Right atrium auricular region (tissue), 2 donors: ENCODE data around the gene ABCA5. TPM values are rescaled to one million over a fixed set of nuclear protein-coding genes. Genes with fewer than 3 reads are reported as not detected.

Experiments
- DNase-seq: peaks from one replicate; pipeline ENCODE4 v3.0.0-alpha.2; 2019; ENCODE audit warnings: low spot score
- H3K27ac ChIP-seq, 2 donors: fragments of 200-600 bp; sonication (generic); 1 replicate in 1 of 2; 2 replicates in 1 of 2; pipeline ENCODE4 v1.5.1; 2016 to 2019
- H3K27me3 ChIP-seq, 2 donors: fragments of 200-600 bp; sonication (generic); one replicate each; pipeline versions ENCODE4 v1.5.1 to v1.6.0; 2017 to 2019
- H3K36me3 ChIP-seq: fragments of 200-600 bp; sonication (generic); one replicate; pipeline ENCODE4 v1.5.1; 2016
- H3K4me1 ChIP-seq, 2 donors: fragments of 200-600 bp; sonication (generic); one replicate each; pipeline versions ENCODE4 v1.5.1 to v1.6.0; 2017 to 2019
- H3K4me3 ChIP-seq, 2 donors: fragments of 200-600 bp; sonication (generic); 1 replicate in 1 of 2; 2 replicates in 1 of 2; pipeline ENCODE4 v1.5.1; 2017 to 2019; ENCODE audit warnings: mild to moderate bottlenecking in 1 of 2, moderate library complexity in 1 of 2
- H3K9me3 ChIP-seq, 2 donors: fragments of 200-600 bp; sonication (generic); one replicate each; pipeline ENCODE4 v1.5.1; 2019
- CTCF ChIP-seq, 2 donors: fragments of 200-600 bp; sonication (generic); IDR thresholded peaks; one replicate each; pipeline ENCODE4 v1.5.1; 2019; ENCODE audit warnings: antibody characterized with exemption in 2 of 2
- total RNA-seq, 2 donors: library from RNA; depleted of rRNA; stranded (reverse); fragments of >200 nt; gene quantifications; one replicate each; pipeline ENCODE4 v1.1.0, GENCODE V29; 2016

ABCA5 gene
- total RNA-seq, 2 donors from 2014 or later: 10.3 to 19.7 TPM

DNA sequence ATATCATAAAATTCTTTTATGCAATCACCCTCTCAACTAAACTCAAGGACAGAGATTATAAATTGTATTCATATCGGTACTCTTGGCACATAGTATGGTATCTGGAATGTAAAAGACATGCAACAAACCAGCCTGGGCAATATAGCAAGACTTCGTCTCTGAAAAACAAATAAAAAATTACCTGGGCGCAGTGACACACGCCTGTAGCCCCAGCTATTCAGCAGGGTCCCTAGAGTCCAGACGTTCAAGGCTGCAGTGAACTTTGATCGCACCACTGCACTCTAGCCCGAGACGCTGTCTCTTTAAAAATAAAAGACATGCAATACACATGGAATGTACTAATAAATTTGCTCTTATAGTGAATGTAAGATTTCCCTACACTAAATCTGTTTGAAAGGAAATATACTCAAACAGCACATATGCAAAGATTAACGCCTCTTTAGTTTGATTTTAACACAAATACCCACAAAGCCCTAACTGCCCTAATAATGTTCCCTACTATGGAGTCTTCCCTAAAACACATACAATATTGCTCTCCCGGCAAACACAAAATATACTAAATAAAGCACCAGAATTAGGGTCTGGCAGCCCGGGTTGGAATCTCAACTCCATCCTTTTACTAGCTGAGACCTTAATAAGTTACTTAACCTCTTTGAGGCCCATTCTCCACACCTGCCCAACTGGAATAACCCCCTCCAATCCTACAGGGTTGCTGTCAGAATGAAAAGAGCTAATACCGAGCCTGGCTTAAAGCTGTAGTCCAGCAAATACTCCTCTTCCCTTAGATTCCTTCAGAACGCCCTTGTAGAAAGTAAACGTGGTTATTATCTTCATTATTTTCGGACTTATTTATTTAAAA lies 1.2 kb downstream of the ABCA5 start:
- Histone ChIP-seq H3K36me3 (no peaks in the 10 kb centered on the region), H3K9me3 (no peaks in the 10 kb centered on the region), H3K27me3 (no peaks in the 10 kb centered on the region), H3K4me1 (peaks cover 0 to 16% of the 10 kb centered on the region in 2 donors), H3K27ac (peak overlapping the region; percentile 86 to 88), H3K4me3 (peak overlapping the region; percentile 74 to 75)
- DNase-seq: no peak
- TF ChIP-seq CTCF (IDR thresholded peaks at IDR 0.05): no peak

DNA sequence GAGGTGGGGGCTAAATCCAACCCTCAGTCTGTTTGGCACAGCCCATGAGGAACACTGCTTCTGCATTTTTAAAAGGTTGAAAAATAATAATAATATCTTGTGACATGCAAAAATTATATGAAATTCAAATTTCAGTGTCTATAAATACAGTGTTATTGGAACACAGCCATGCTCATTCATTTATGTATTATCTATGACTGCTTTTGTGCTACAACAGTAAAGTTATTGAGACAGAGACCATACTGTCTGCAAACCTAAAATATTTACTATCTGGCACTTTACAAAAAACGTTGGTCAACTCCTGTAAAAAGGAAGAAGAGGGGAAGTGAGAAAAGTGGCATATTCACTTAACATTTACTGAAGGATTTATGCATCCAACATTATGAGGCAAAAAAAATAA lies 3.1 kb downstream of the ABCA5 start:
- Histone ChIP-seq H3K4me3 (no peak overlapping the region), H3K27me3 (no peaks in the 10 kb centered on the region), H3K9me3 (no peaks in the 10 kb centered on the region), H3K36me3 (no peaks in the 10 kb centered on the region), H3K27ac (no peak overlapping the region), H3K4me1 (peaks cover 0 to 16% of the 10 kb centered on the region in 2 donors)
- DNase-seq: no peak
- no peak for TF ChIP-seq CTCF (IDR thresholded peaks at IDR 0.05)

DNA sequence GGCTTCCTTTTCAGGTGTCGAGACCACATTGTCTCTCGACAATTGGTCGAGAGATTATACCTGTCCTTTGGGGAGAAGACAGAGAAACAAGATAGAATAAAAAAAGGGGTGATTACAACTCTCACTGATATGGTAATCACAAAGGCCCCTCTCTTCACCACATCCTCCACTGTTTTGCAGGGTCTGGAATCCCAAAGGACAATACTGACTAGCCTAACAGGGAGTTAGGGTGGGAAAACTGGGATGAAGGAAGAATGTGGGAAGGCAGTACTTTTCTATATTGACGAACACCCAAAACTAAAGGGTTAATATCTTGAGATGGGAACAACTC lies 6.1 kb downstream of the ABCA5 start:
- TF ChIP-seq CTCF (IDR thresholded peaks at IDR 0.05): no peak
- Histone ChIP-seq H3K27ac (no peak overlapping the region), H3K27me3 (no peaks in the 10 kb centered on the region), H3K36me3 (no peaks in the 10 kb centered on the region), H3K4me3 (no peak overlapping the region), H3K9me3 (no peaks in the 10 kb centered on the region), H3K4me1 (peaks cover 0 to 5% of the 10 kb centered on the region in 2 donors)
- DNase-seq: no peak

- no peak overlapping the region for H3K27ac ChIP-seq
- H3K36me3 ChIP-seq: no peaks in the 10 kb centered on the region
- no peaks in the 10 kb centered on the region for H3K9me3 ChIP-seq
- no peaks in the 10 kb centered on the region for H3K4me1 ChIP-seq
- TF ChIP-seq CTCF (IDR thresholded peaks at IDR 0.05): no peak
- no peak for DNase-seq
- no peaks in the 10 kb centered on the region for H3K27me3 ChIP-seq
- no peak overlapping the region for H3K4me3 ChIP-seq
Measured at GRCh38 chr17:69320210-69320907, 6.6 kb downstream of the ABCA5 start.

DNA sequence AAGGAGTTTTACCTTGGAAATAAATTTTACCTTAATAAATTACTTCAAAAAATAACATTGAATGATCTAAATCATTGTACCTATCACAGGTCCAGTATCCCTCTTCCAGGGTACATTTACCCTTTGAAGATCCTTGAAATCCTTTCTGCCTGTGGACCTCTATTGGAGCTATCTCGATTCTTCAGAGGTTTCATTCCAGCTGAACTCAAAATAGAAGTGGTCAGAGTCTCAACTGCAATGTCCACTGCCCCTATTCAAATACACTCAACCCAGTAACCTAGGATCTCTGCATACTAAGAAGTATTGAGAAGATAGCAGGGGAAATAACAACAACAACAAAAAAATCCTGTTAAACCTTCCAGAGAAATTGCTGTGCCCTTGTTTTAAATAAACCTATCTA lies 9.3 kb downstream of the ABCA5 start:
- Histone ChIP-seq H3K4me3 (no peak overlapping the region), H3K27ac (no peak overlapping the region), H3K27me3 (no peaks in the 10 kb centered on the region), H3K9me3 (no peaks in the 10 kb centered on the region), H3K4me1 (no peaks in the 10 kb centered on the region), H3K36me3 (no peaks in the 10 kb centered on the region)
- no peak for DNase-seq
- no peak for TF ChIP-seq CTCF (IDR thresholded peaks at IDR 0.05)
